Prostate gland (tissue), 2 donors: Measurements from ENCODE around the gene ERVW-1.

ENCODE experiments used
- CTCF ChIP-seq, 4 experiments: fragments of 200-600 bp in 2 of 4; fragments of 450-650 bp in 2 of 4; sonication (generic) in 2 of 4; IDR thresholded peaks; 1 replicate in 3 of 4; 2 replicates in 1 of 4; pipeline ENCODE4 v1.5.1; 2016 to 2019; ENCODE audit warnings: antibody characterized with exemption in 4 of 4, mild to moderate bottlenecking in 2 of 4, moderate library complexity in 2 of 4
- POLR2A ChIP-seq: fragments of 450-650 bp; IDR thresholded peaks from one replicate; pipeline ENCODE4 v1.6.1; 2016; ENCODE audit warnings: antibody characterized with exemption, mild to moderate bottlenecking
- POLR2AphosphoS5 ChIP-seq: sonication (generic); formaldehyde crosslinking; IDR thresholded peaks from one replicate; pipeline ENCODE4 v1.6.1; 2017; ENCODE audit warnings: antibody characterized with exemption

GRCh38 chr7:92422926-92423325, 54.8 kb downstream of the ERVW-1 start:
- no peak for TF ChIP-seq CTCF (IDR thresholded peaks at IDR 0.05)
- TF ChIP-seq POLR2AphosphoS5 = no peak
- no peak for TF ChIP-seq POLR2A
